OCI-LY3 (cell line): ENCODE measurements around the gene STX16.

Experiments used
- EZH2phosphoT487 ChIP-seq: fragments of 200-600 bp; shearing (Covaris generic); IDR thresholded peaks from 2 replicates; pipeline ENCODE4 v1.6.1; 2018; ENCODE audit warnings: antibody characterized with exemption, mixed run types, low read depth
- TF ChIP-seq, protein P1 (sequence below): fragments of 200-600, 300-600 bp; sonication (generic); IDR thresholded peaks from 2 replicates; pipeline ENCODE4 v1.5.1; 2014; ENCODE audit warnings: antibody characterized with exemption, low read length, low read depth

- TF ChIP-seq, protein P1, sequence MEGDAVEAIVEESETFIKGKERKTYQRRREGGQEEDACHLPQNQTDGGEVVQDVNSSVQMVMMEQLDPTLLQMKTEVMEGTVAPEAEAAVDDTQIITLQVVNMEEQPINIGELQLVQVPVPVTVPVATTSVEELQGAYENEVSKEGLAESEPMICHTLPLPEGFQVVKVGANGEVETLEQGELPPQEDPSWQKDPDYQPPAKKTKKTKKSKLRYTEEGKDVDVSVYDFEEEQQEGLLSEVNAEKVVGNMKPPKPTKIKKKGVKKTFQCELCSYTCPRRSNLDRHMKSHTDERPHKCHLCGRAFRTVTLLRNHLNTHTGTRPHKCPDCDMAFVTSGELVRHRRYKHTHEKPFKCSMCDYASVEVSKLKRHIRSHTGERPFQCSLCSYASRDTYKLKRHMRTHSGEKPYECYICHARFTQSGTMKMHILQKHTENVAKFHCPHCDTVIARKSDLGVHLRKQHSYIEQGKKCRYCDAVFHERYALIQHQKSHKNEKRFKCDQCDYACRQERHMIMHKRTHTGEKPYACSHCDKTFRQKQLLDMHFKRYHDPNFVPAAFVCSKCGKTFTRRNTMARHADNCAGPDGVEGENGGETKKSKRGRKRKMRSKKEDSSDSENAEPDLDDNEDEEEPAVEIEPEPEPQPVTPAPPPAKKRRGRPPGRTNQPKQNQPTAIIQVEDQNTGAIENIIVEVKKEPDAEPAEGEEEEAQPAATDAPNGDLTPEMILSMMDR: no peak
- TF ChIP-seq EZH2phosphoT487: no peak
Measured at GRCh38 chr20:58707770-58708169, 56.7 kb downstream of the STX16 start.
